ENCODE results near the gene ARAP2.

The ARAP2 gene

GRCh38 chr4:36280555-36280954, 36.2 kb upstream of the ARAP2 start:
- no peaks in the 10 kb centered on the region for H3K27me3 ChIP-seq (ENCODE audit: control insufficient read depth, low read length)
- H3K4me2 ChIP-seq (ENCODE audit: low read length): no peak overlapping the region
- no peaks in the 10 kb centered on the region for H3K9me3 ChIP-seq (ENCODE audit: control insufficient read depth, insufficient read depth, low read length)
- no peaks in the 10 kb centered on the region for H4K20me1 ChIP-seq (ENCODE audit: control insufficient read depth, insufficient read depth, low read depth, low read length)
- H3F3A ChIP-seq (ENCODE audit: control insufficient read depth, insufficient read depth): no peaks in the 10 kb centered on the region
- no peak for TF ChIP-seq CTCF (IDR thresholded peaks at IDR 0.05; ENCODE audit: low read depth, low read length, poor library complexity, severe bottlenecking)
- TF ChIP-seq EZH2phosphoT487 (IDR thresholded peaks at IDR 0.05; ENCODE audit: borderline replicate concordance, low read length): no peak
- no peaks in the 10 kb centered on the region; the same call in 1 of the 2 replicates for H3K9me2 ChIP-seq (replicated peaks; ENCODE audit: control insufficient read depth, low read length)
- H3K79me2 ChIP-seq (ENCODE audit: control insufficient read depth, low read length): no peaks in the 10 kb centered on the region
- H3K27ac ChIP-seq (ENCODE audit: low read depth, low read length): no peak overlapping the region
- H3K4me1 ChIP-seq (ENCODE audit: control insufficient read depth, low read length): no peaks in the 10 kb centered on the region
- no peaks in the 10 kb centered on the region for H3K36me3 ChIP-seq (ENCODE audit: control insufficient read depth, low read length)
- H3K4me3 ChIP-seq (ENCODE audit: low read length): no peak overlapping the region

GRCh38 chr4:36278789-36279188, 34.5 kb upstream of the ARAP2 start:
- H3K36me3 ChIP-seq (ENCODE audit: control insufficient read depth, low read length): no peaks in the 10 kb centered on the region
- H4K20me1 ChIP-seq (ENCODE audit: control insufficient read depth, insufficient read depth, low read depth, low read length): no peaks in the 10 kb centered on the region
- no peaks in the 10 kb centered on the region for H3K4me1 ChIP-seq (ENCODE audit: control insufficient read depth, low read length)
- H3K27me3 ChIP-seq (ENCODE audit: control insufficient read depth, low read length): no peaks in the 10 kb centered on the region
- H3K9me2 ChIP-seq (replicated peaks; ENCODE audit: control insufficient read depth, low read length): no peaks in the 10 kb centered on the region; the same call in 1 of the 2 replicates
- H3K4me2 ChIP-seq (ENCODE audit: low read length): no peak overlapping the region
- H3K79me2 ChIP-seq (ENCODE audit: control insufficient read depth, low read length): no peaks in the 10 kb centered on the region
- no peak overlapping the region for H3K4me3 ChIP-seq (ENCODE audit: low read length)
- H3K9me3 ChIP-seq (ENCODE audit: control insufficient read depth, insufficient read depth, low read length): no peaks in the 10 kb centered on the region
- no peak for TF ChIP-seq CTCF (IDR thresholded peaks at IDR 0.05; ENCODE audit: low read depth, low read length, poor library complexity, severe bottlenecking)
- no peak for TF ChIP-seq EZH2phosphoT487 (IDR thresholded peaks at IDR 0.05; ENCODE audit: borderline replicate concordance, low read length)
- no peak overlapping the region for H3K27ac ChIP-seq (ENCODE audit: low read depth, low read length)
- no peaks in the 10 kb centered on the region for H3F3A ChIP-seq (ENCODE audit: control insufficient read depth, insufficient read depth)

- no peaks in the 10 kb centered on the region for H3K9me3 ChIP-seq (ENCODE audit: control insufficient read depth, insufficient read depth, low read length)
- no peak overlapping the region for H3K4me2 ChIP-seq (ENCODE audit: low read length)
- H3K79me2 ChIP-seq (ENCODE audit: control insufficient read depth, low read length): no peaks in the 10 kb centered on the region
- no peaks in the 10 kb centered on the region for H3K4me1 ChIP-seq (ENCODE audit: control insufficient read depth, low read length)
- no peak for TF ChIP-seq EZH2phosphoT487 (IDR thresholded peaks at IDR 0.05; ENCODE audit: borderline replicate concordance, low read length)
- TF ChIP-seq CTCF (IDR thresholded peaks at IDR 0.05; ENCODE audit: low read depth, low read length, poor library complexity, severe bottlenecking): no peak
- H3K4me3 ChIP-seq (ENCODE audit: low read length): no peak overlapping the region
- no peaks in the 10 kb centered on the region for H3K36me3 ChIP-seq (ENCODE audit: control insufficient read depth, low read length)
- H3K9me2 ChIP-seq (replicated peaks; ENCODE audit: control insufficient read depth, low read length): no peaks in the 10 kb centered on the region; the same call in 1 of the 2 replicates
- H3K27ac ChIP-seq (ENCODE audit: low read depth, low read length): no peak overlapping the region
- no peaks in the 10 kb centered on the region for H3F3A ChIP-seq (ENCODE audit: control insufficient read depth, insufficient read depth)
- H4K20me1 ChIP-seq (ENCODE audit: control insufficient read depth, insufficient read depth, low read depth, low read length): no peaks in the 10 kb centered on the region
- H3K27me3 ChIP-seq (ENCODE audit: control insufficient read depth, low read length): no peaks in the 10 kb centered on the region
These were observed 33.2 kb upstream of the ARAP2 start for GRCh38 chr4:36277533-36277932.
